Transverse colon (tissue), 4 donors: Measurements from ENCODE around the gene ARID4A. TPM values are rescaled to one million over a fixed set of nuclear protein-coding genes. Genes with fewer than 3 reads are reported as not detected.
A peak's percentile ranks its signal among the peaks of the same experiment; 100 is the strongest.

Experiments used
- DNase-seq: peaks from one replicate; pipeline ENCODE4 v3.0.0-alpha.2; 2019
- H3K27ac ChIP-seq, 4 donors: fragments of 200-600 bp; sonication (generic); 2 replicates each; pipeline ENCODE4 v1.5.1; 2016 to 2018; ENCODE audit warnings: inconsistent platforms in 4 of 4
- H3K27me3 ChIP-seq: fragments of 200-600 bp; sonication (generic); 2 replicates; pipeline ENCODE4 v1.5.1; 2017; ENCODE audit warnings: inconsistent platforms
- H3K36me3 ChIP-seq, 4 donors: fragments of 200-600 bp; sonication (generic); 2 replicates each; pipeline ENCODE4 v1.5.1; 2017 to 2019; ENCODE audit warnings: inconsistent platforms in 4 of 4
- H3K4me1 ChIP-seq, 4 donors: fragments of 200-600 bp; sonication (generic); 2 replicates each; pipeline ENCODE4 v1.5.1; 2017 to 2020; ENCODE audit warnings: inconsistent platforms in 4 of 4
- H3K4me3 ChIP-seq, 4 donors: fragments of 200-600 bp; sonication (generic); 1 replicate in 1 of 4; 2 replicates in 3 of 4; pipeline versions ENCODE4 v1.5.1 to v1.6.1; 2017 to 2019; ENCODE audit warnings: inconsistent platforms in 4 of 4
- H3K9me3 ChIP-seq, 2 donors: fragments of 200-600 bp; sonication (generic); 2 replicates each; pipeline ENCODE4 v1.5.1; 2017 to 2019; ENCODE audit warnings: inconsistent platforms in 2 of 2
- CTCF ChIP-seq, 5 experiments: fragments of 200-600 bp in 3 of 5; fragments of 450-650 bp in 2 of 5; sonication (generic) in 3 of 5; IDR thresholded peaks; 1 replicate in 2 of 5; 2 replicates in 3 of 5; pipeline ENCODE4 v1.5.1; 2016 to 2017; ENCODE audit warnings: antibody characterized with exemption in 5 of 5, inconsistent platforms in 3 of 5, mild to moderate bottlenecking in 2 of 5, moderate library complexity in 1 of 5
- EP300 ChIP-seq: sonication (generic); formaldehyde crosslinking; IDR thresholded peaks from one replicate; pipeline ENCODE4 v1.6.1; 2017; ENCODE audit warnings: antibody characterized with exemption, low read depth
- POLR2A ChIP-seq: fragments of 450-650 bp; IDR thresholded peaks from one replicate; pipeline ENCODE4 v1.6.1; 2016; ENCODE audit warnings: antibody characterized with exemption, mild to moderate bottlenecking, moderate library complexity
- POLR2AphosphoS5 ChIP-seq, 3 donors: sonication (generic); formaldehyde crosslinking; IDR thresholded peaks; one replicate each; pipeline ENCODE4 v1.6.1; 2016; ENCODE audit warnings: antibody characterized with exemption in 3 of 3
- WGBS, 2 donors: methylation state at CpG; one replicate each; pipeline ENCODE4 v1.1.5; 2018; ENCODE audit warnings: low coverage in 1 of 2; 5-methylcytosine and 5-hydroxymethylcytosine counted together
- in situ Hi-C, 4 donors: fragments of 200-750 bp; cut with MboI; loops; one replicate each; pipeline versions ENCODE4 v1.15.0 to v1.15.1; 2017; ENCODE audit warnings: low sequenced_read_pairs in 3 of 4, low pct_ligation_motif_present in 1 of 4, low pct_unique_long_range_greater_than_20kb in 1 of 4
- intact Hi-C: fragments of 100-400 bp; cut with DNase I; formaldehyde crosslinking; loops from one replicate; pipeline ENCODE4 v1.15.1; 2023; ENCODE audit warnings: low total_unique reads
- total RNA-seq, 4 donors: library from RNA; depleted of rRNA; stranded (reverse); fragments of >200 nt; gene quantifications; one replicate each; pipeline ENCODE4 v1.1.0, GENCODE V29; 2016

The ARID4A gene
- total RNA-seq, 4 donors from 2014 or later: 20.6 to 46.4 (median 22.6) TPM

- H3K27ac ChIP-seq: no peak overlapping the region
- no peaks in the 10 kb centered on the region for H3K27me3 ChIP-seq
- H3K9me3 ChIP-seq: no peaks in the 10 kb centered on the region
- intact Hi-C loops (no loop called here), in situ Hi-C loops (loop anchor here in 1 of 4 donors (25.0 kb wide), 1 partner anchor 251 kb away; no protein-coding TSS in a partner anchor)
- WGBS, 2 donors: 92 to 93% methylated on average over 2 to 3 of the region's 3 CpGs
- no peak for DNase-seq
- TF ChIP-seq POLR2AphosphoS5 (IDR thresholded peaks at IDR 0.05): no peak
- peak in 3 of 5 experiments; percentile 10 to 20 (median 16) for TF ChIP-seq CTCF (IDR thresholded peaks at IDR 0.05)
- H3K4me1 ChIP-seq: no peaks in the 10 kb centered on the region
- peaks cover 1 to 66% (median 32%) of the 10 kb centered on the region in 4 donors for H3K36me3 ChIP-seq
- H3K4me3 ChIP-seq: no peak overlapping the region
Measured at GRCh38 chr14:58362798-58363412, 64.5 kb downstream of the ARID4A start.

- H3K36me3 ChIP-seq: peaks cover 1 to 75% (median 32%) of the 10 kb centered on the region in 4 donors
- 86 to 92% methylated on average over 4 of the region's 4 CpGs for WGBS, 2 donors
- intact Hi-C loops: no loop called here
Measured at GRCh38 chr14:58364316-58364715, 66.0 kb downstream of the ARID4A start.

GRCh38 chr14:58367296-58367695 is 68.9 kb downstream of the ARID4A start:
- Histone ChIP-seq H3K27me3 (no peaks in the 10 kb centered on the region), H3K27ac (no peak overlapping the region), H3K9me3 (no peaks in the 10 kb centered on the region), H3K4me1 (no peaks in the 10 kb centered on the region), H3K36me3 (peaks cover 1 to 60% (median 30%) of the 10 kb centered on the region in 4 donors), H3K4me3 (no peak overlapping the region)
- WGBS, 2 donors: 80 to 92% methylated on average over 2 to 3 of the region's 3 CpGs
- TF ChIP-seq POLR2AphosphoS5 (IDR thresholded peaks at IDR 0.05) (no peak), POLR2A (no peak), CTCF (IDR thresholded peaks at IDR 0.05) (no peak), EP300 (no peak)
- in situ Hi-C loops: loop anchor here in 1 of 4 donors (25.0 kb wide), 1 partner anchor 255 kb away; no protein-coding TSS in a partner anchor
- no peak for DNase-seq
- intact Hi-C loops: no loop called here

More at GRCh38 chr14:58364316-58364715, 66.0 kb downstream of the ARID4A start:
- Histone ChIP-seq H3K27me3 (no peaks in the 10 kb centered on the region), H3K9me3 (no peaks in the 10 kb centered on the region), H3K27ac (no peak overlapping the region), H3K4me1 (no peaks in the 10 kb centered on the region), H3K4me3 (no peak overlapping the region)
- TF ChIP-seq CTCF (IDR thresholded peaks at IDR 0.05) (no peak), POLR2A (no peak), EP300 (no peak), POLR2AphosphoS5 (IDR thresholded peaks at IDR 0.05) (no peak)
- no peak for DNase-seq
- in situ Hi-C loops: loop anchor here in 1 of 4 donors (25.0 kb wide), 1 partner anchor 252 kb away; no protein-coding TSS in a partner anchor

- Histone ChIP-seq H3K4me3 (no peak overlapping the region), H3K36me3 (peaks cover 1 to 60% (median 30%) of the 10 kb centered on the region in 4 donors), H3K4me1 (no peaks in the 10 kb centered on the region), H3K27me3 (no peaks in the 10 kb centered on the region), H3K9me3 (no peaks in the 10 kb centered on the region), H3K27ac (no peak overlapping the region)
- no peak for DNase-seq
- WGBS, 2 donors: 90 to 100% methylated on average over 1 of the region's 1 CpG
- intact Hi-C loops: no loop called here
- in situ Hi-C loops: loop anchor here in 1 of 4 donors (25.0 kb wide), 1 partner anchor 257 kb away; no protein-coding TSS in a partner anchor
- TF ChIP-seq EP300: no peak
- no peak for TF ChIP-seq POLR2A
- TF ChIP-seq POLR2AphosphoS5 (IDR thresholded peaks at IDR 0.05): no peak
- TF ChIP-seq CTCF (IDR thresholded peaks at IDR 0.05): no peak
Measured at GRCh38 chr14:58368956-58369355, 70.6 kb downstream of the ARID4A start.
